GM12878 (cell line): ENCODE data around the gene TLE3. TPM values are rescaled to one million over a fixed set of nuclear protein-coding genes. Genes with fewer than 3 reads are reported as not detected.

ENCODE experiments used
- BCLAF1 ChIP-seq: fragments of 450-650 bp; IDR thresholded peaks from 2 replicates; pipeline ENCODE4 v1.6.1; 2017; ENCODE audit warnings: antibody characterized with exemption, mild to moderate bottlenecking, moderate library complexity
- CBX5 ChIP-seq: sonication (generic); IDR thresholded peaks from 2 replicates; pipeline ENCODE4 v1.6.1; 2016; ENCODE audit warnings: low read depth, moderate library complexity, mild to moderate bottlenecking, inconsistent platforms
- ELK1 ChIP-seq: IDR thresholded peaks from 2 replicates; pipeline ENCODE4 v1.6.1; 2012; ENCODE audit warnings: low read depth, low read length, improper control_type of control experiment
- IKZF1 ChIP-seq: fragments of 450-650 bp; conservative IDR thresholded peaks from 2 replicates; pipeline ENCODE4 v1.6.1; 2017; ENCODE audit warnings: antibody characterized with exemption, mild to moderate bottlenecking
- NFXL1 ChIP-seq: fragments of 450-650 bp; IDR thresholded peaks from 2 replicates; pipeline ENCODE4 v1.6.1; 2017; ENCODE audit warnings: antibody characterized with exemption, mild to moderate bottlenecking, borderline replicate concordance
- PBX3 ChIP-seq: IDR thresholded peaks from 2 replicates; pipeline ENCODE4 v1.6.1; 2011; ENCODE audit warnings: mild to moderate bottlenecking, low read depth, low read length, moderate library complexity; ENCODE audit not compliant: insufficient replicate concordance
- SKIL ChIP-seq: fragments of 450-650 bp; IDR thresholded peaks from 2 replicates; pipeline ENCODE4 v1.6.1; 2017; ENCODE audit warnings: mild to moderate bottlenecking, low read depth, inconsistent platforms; ENCODE audit not compliant: poor library complexity, severe bottlenecking
- SMAD5 ChIP-seq: IDR thresholded peaks from 2 replicates; pipeline ENCODE4 v1.6.1; 2016; ENCODE audit warnings: antibody characterized with exemption, low read depth
- SP1 ChIP-seq: IDR thresholded peaks from one replicate; pipeline ENCODE4 v1.6.1; 2011; ENCODE audit warnings: low read depth, low read length
- STAT1 ChIP-seq: fragments of 450-650 bp; conservative IDR thresholded peaks from 2 replicates; pipeline ENCODE4 v1.6.1; 2014; ENCODE audit warnings: antibody characterized with exemption, mild to moderate bottlenecking
- ZNF24 ChIP-seq: fragments of 450-650 bp; IDR thresholded peaks from 2 replicates; pipeline ENCODE4 v1.6.1; 2017; ENCODE audit warnings: antibody characterized with exemption, mild to moderate bottlenecking
- ZZZ3 ChIP-seq: IDR thresholded peaks from 2 replicates; pipeline ENCODE4 v1.6.1; 2011; ENCODE audit warnings: low read depth; ENCODE audit not compliant: control insufficient read depth, insufficient read length
- polyA plus RNA-seq, 11 experiments: library from polyadenylated mRNA; depleted of rRNA in 4 of 11; unstranded in 6 of 11; stranded (reverse) in 5 of 11; fragments of >200 nt; fragmentation: Nextera tagmentation in 4 of 11; fragmentation: Illumina TruSeq in 1 of 11; extraction: Ambion mirVana in 4 of 11; extraction: Trizol in 1 of 11; gene quantifications; 1 replicate in 1 of 11; 2 replicates in 10 of 11; pipeline versions ENCODE4 v1.2.1 to v1.2.3, GENCODE V29; 2011 to 2016; ENCODE audit warnings: inconsistent platforms in 2 of 11, missing spikeins in 2 of 11, low read depth in 1 of 11
- total RNA-seq, 4 experiments: library from RNA; depleted of rRNA in 3 of 4; stranded (reverse); fragments of >200 nt in 3 of 4; fragmentation: Illumina TruSeq in 1 of 4; extraction: Trizol in 1 of 4; gene quantifications; 2 replicates each; pipeline versions ENCODE4 v1.2.1 to v1.2.3, GENCODE V29; 2013 to 2021

Gene TLE3
- total and polyA plus RNA-seq, 10 of the 15 experiments (the other 5 are each of a cell fraction or from before 2014, with no cell fraction given) = 1.2 to 65.5 (median 9.7) TPM

GRCh38 chr15:70116317-70116716, 18.6 kb upstream of the TLE3 start (continued):
- TF ChIP-seq BCLAF1 (no peak), NFXL1 (no peak), STAT1 (no peak), ELK1 (no peak), SP1 (no peak), PBX3 (no peak), ZZZ3 (no peak), IKZF1 (no peak), SMAD5 (no peak), ZNF24 (no peak), SKIL (no peak), CBX5 (no peak)
